ENCODE measurements around the gene TDO2.

The TDO2 gene

DNA sequence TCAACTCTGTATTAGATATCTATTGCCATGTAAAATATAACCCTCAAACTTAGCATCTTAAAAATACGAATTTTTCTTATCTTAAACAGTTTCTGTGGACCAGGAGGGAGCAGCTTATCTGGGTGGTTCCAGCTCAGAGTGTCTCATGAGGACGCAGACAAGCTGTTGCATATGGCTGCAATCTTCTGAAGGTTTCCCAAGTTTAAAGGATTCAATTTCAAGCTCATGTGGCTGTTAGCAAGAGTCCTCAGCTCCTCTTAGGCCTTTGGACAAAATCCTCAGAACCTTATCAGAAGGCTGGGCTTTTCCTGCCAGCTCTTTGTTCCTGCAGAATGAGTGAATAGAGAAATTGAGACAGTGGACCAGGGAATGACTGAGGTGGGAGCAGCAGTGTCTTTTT is 53.0 kb downstream of the TDO2 start:
- TF ChIP-seq, protein P1, sequence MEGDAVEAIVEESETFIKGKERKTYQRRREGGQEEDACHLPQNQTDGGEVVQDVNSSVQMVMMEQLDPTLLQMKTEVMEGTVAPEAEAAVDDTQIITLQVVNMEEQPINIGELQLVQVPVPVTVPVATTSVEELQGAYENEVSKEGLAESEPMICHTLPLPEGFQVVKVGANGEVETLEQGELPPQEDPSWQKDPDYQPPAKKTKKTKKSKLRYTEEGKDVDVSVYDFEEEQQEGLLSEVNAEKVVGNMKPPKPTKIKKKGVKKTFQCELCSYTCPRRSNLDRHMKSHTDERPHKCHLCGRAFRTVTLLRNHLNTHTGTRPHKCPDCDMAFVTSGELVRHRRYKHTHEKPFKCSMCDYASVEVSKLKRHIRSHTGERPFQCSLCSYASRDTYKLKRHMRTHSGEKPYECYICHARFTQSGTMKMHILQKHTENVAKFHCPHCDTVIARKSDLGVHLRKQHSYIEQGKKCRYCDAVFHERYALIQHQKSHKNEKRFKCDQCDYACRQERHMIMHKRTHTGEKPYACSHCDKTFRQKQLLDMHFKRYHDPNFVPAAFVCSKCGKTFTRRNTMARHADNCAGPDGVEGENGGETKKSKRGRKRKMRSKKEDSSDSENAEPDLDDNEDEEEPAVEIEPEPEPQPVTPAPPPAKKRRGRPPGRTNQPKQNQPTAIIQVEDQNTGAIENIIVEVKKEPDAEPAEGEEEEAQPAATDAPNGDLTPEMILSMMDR (IDR thresholded peaks at IDR 0.05; ENCODE audit: low read depth, low read length, missing control alignments): no peak
- in situ Hi-C loops (cut with HindIII; ENCODE audit: low sequenced_read_pairs): no loop called here
- DNase-seq (ENCODE audit: low read depth): no peak
- H3K4me3 ChIP-seq (ENCODE audit: low read depth, low read length): no peak overlapping the region

DNA sequence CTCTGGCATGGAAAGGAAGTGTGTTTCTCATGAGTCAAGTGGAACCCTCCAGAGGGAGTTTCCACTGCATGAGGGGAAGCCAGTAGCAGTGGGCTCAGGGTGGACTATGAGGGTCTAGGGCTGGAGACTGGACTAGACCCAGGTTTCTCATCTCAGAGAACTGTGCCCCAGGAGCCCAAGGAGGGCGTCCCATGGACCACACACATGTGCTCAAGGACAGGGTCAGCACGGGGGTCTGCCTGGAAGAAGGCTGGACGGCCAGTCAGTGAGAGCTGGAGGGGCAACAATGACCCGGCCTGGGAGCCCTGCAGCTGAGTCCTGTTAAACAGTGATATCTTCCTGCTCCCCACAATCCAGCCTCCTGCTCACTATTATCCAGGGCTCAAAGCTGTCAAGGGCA is 55.9 kb downstream of the TDO2 start:
- in situ Hi-C loops (cut with HindIII; ENCODE audit: low sequenced_read_pairs): no loop called here
- DNase-seq (ENCODE audit: low read depth): no peak
- no peak overlapping the region for H3K4me3 ChIP-seq (ENCODE audit: low read depth, low read length)
- TF ChIP-seq, protein P1 (IDR thresholded peaks at IDR 0.05; ENCODE audit: low read depth, low read length, missing control alignments): no peak

DNA sequence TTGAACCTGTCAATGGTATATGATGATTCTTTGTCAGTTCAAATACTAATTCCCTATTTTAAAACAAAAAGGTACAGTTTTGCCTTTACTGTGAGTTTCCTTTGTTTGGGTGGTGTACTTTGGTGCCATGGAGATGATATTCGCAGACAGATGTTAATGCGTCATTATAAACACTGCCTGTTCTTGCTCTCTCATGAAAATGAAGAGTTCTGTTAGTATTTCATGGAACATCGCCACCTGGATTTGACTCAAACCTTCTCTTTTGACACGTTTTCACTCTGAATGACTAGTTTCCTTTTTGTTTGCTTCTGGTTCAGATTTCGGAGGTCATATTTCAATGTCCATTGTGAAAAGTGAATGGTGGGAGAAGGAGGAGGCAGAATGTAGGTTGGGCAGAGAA is 57.0 kb downstream of the TDO2 start:
- in situ Hi-C loops (cut with HindIII; ENCODE audit: low sequenced_read_pairs): no loop called here
- peak; percentile 50 for DNase-seq (ENCODE audit: low read depth)

DNA sequence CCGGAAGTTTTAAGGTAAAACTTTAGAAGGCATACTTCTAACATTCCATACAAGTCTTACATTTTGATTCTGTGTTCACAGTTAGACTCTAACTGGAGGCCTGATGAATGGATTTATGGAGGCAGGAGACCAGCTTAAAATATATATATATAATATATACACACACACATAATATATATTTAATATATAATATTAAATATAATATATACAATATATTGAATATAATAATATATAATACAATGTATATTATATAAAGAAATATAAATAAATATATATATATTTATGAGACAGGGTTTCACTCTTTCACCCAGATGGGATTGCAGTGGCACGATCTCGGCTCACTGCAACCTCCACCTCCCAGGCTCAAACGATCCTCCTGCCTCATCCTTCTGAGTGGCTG is 58.1 kb downstream of the TDO2 start:
- no peak for DNase-seq (ENCODE audit: low read depth)
- TF ChIP-seq, protein P1 (IDR thresholded peaks at IDR 0.05; ENCODE audit: low read depth, low read length, missing control alignments): no peak
- H3K4me3 ChIP-seq (ENCODE audit: low read depth, low read length): no peak overlapping the region
- in situ Hi-C loops (cut with HindIII; ENCODE audit: low sequenced_read_pairs): no loop called here

More for the DNA sequence above, 57.0 kb downstream of the TDO2 start:
- TF ChIP-seq, protein P1 (IDR thresholded peaks at IDR 0.05; ENCODE audit: low read depth, low read length, missing control alignments): no peak
- H3K4me3 ChIP-seq (ENCODE audit: low read depth, low read length): no peak overlapping the region

DNA sequence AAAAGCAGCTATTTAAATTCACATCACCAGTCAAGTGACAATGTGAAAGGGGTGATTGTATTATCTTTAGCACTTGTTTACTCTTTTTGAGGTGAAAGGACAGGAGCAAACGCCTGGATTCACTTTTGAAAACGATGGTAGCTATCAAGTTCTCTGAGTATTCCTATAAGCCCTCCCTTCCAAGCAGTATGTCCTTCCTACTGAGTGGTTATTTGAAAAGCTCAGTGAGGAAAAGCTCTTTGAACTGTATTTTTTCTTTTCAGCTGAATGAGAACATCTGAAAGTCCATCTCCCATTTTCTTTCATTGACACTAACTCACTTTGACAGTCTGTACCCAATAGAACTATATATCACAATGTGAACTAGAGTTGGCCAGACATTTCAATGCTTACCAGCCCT is 59.3 kb downstream of the TDO2 start:
- no peak overlapping the region for H3K4me3 ChIP-seq (ENCODE audit: low read depth, low read length)
- no peak for DNase-seq (ENCODE audit: low read depth)
- in situ Hi-C loops (cut with HindIII; ENCODE audit: low sequenced_read_pairs): no loop called here
- TF ChIP-seq, protein P1 (IDR thresholded peaks at IDR 0.05; ENCODE audit: low read depth, low read length, missing control alignments): no peak

DNA sequence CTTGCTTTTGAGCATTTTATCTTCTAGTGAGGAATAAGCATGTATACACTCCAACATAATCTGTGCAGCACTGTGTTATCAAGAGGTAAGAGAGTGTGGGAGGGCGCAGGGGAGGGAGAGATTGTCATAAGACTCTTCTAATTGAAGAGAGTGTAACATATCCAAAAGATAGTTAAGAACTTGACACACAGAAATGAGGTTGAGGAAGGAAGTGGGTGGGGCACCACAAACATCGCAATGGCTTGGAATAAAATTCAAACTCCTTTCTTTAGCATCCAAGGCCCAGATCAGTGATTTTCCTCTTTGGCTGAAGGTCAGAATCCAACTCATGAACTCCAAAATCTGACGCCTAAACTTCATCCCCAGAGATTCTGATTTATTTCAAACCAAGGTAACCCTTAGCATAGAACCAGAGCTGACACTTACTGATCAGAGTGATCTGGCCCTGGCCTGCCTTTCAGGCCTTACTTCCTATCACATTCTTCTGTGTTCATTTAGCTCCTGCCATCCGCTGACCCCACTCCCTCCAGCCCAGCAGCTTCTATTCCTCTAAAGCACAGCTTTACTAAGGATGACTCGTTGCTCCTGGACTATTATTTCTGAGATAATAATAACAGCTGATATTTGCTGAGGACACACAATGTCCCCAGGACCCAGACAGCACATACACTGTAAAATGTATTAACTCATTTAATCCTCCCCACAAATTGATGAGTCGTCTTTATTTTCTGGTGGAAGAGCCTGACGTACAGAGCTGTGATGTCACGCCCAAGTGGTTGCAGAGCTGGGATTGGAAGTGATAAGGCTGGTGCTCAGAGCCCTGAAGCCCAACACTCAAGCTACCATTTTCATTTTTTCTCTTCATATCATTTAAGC is 60.8 kb downstream of the TDO2 start:
- in situ Hi-C loops (cut with HindIII; ENCODE audit: low sequenced_read_pairs): no loop called here
- DNase-seq (ENCODE audit: low read depth): no peak
- H3K4me3 ChIP-seq (ENCODE audit: low read depth, low read length): no peak overlapping the region
- TF ChIP-seq, protein P1 (IDR thresholded peaks at IDR 0.05; ENCODE audit: low read depth, low read length, missing control alignments): no peak

Data from astrocyte of the cerebellum (primary cell).